T1000 (cell line): ENCODE results near the gene EIF4G2.
"Not testable (repeated sequence)": the region's sequence is repeated elsewhere in the genome, so short reads cannot be mapped to it uniquely, and the experiment has no call there.

Source experiments
- DNase-seq: peaks from one replicate; lab custom pipeline; 2025; ENCODE audit warnings: mixed read lengths; lab: John Stamatoyannopoulos, UW

The EIF4G2 gene

GRCh38 chr11:10808553-10809372, at the start of gene EIF4G2:
TSS of gene EIF4G2 (minus strand) at chr11:10808926.
- peak; percentile 93 for DNase-seq

- DNase-seq, result peak; percentile 92
Measured at GRCh38 chr11:10857709-10858438, 49.1 kb upstream of the EIF4G2 start, which contains the start of gene ZBED5. TSS of gene ZBED5 (minus strand) at chr11:10858053. CDS start at chr11:10854945, 3,108 bp downstream.

- DNase-seq, result no peak
Measured at GRCh38 chr11:10857459-10857708, 48.7 kb upstream of the EIF4G2 start.

GRCh38 chr11:10856689-10857458, 48.1 kb upstream of the EIF4G2 start:
- no peak for DNase-seq

GRCh38 chr11:10855295-10855694, 46.6 kb upstream of the EIF4G2 start:
- DNase-seq, result no peak

- DNase-seq, result no peak
Measured at GRCh38 chr11:10847960-10848860, 39.5 kb upstream of the EIF4G2 start.

GRCh38 chr11:10846660-10847059, 37.9 kb upstream of the EIF4G2 start:
- DNase-seq, result no peak

- DNase-seq, result no peak
Measured at GRCh38 chr11:10845589-10845988, 36.9 kb upstream of the EIF4G2 start.

- DNase-seq, result no peak
Measured at GRCh38 chr11:10844796-10845195, 36.1 kb upstream of the EIF4G2 start.

GRCh38 chr11:10844356-10844755, 35.6 kb upstream of the EIF4G2 start:
- no peak for DNase-seq

GRCh38 chr11:10838881-10839280, 30.2 kb upstream of the EIF4G2 start:
- DNase-seq, result no peak

GRCh38 chr11:10838083-10838482, 29.4 kb upstream of the EIF4G2 start:
- no peak for DNase-seq

- DNase-seq, result not testable (repeated sequence)
Measured at GRCh38 chr11:10836884-10837283, 28.2 kb upstream of the EIF4G2 start.

- DNase-seq, result no peak
Measured at GRCh38 chr11:10829139-10829538, 20.4 kb upstream of the EIF4G2 start.

- DNase-seq, result no peak
Measured at GRCh38 chr11:10828402-10828801, 19.7 kb upstream of the EIF4G2 start.

GRCh38 chr11:10824888-10825287, 16.2 kb upstream of the EIF4G2 start:
- no peak for DNase-seq

- DNase-seq, result no peak
Measured at GRCh38 chr11:10823152-10823579, 14.4 kb upstream of the EIF4G2 start.

- DNase-seq, result not testable (repeated sequence)
Measured at GRCh38 chr11:10822491-10822890, 13.8 kb upstream of the EIF4G2 start.

GRCh38 chr11:10818594-10818993, 9.9 kb upstream of the EIF4G2 start:
- DNase-seq, result no peak

GRCh38 chr11:10813945-10814344, 5.2 kb upstream of the EIF4G2 start:
- DNase-seq, result no peak

- DNase-seq, result no peak
Measured at GRCh38 chr11:10809373-10810160, 841 bp upstream of the EIF4G2 start.
